PC-3 (cell line): ENCODE data around the gene LIPT2.

Experiments
- CTCF ChIP-seq: fragments of 300-600 bp; sonication (generic); conservative IDR thresholded peaks from 2 replicates; pipeline ENCODE4 v1.5.1; 2017; ENCODE audit warnings: antibody characterized with exemption, low read depth, mild to moderate bottlenecking, low read length
- EZH2 ChIP-seq: fragments of 300-600 bp; sonication (generic); IDR thresholded peaks from one replicate; pipeline ENCODE4 v1.6.1; 2017; ENCODE audit warnings: antibody characterized with exemption, mild to moderate bottlenecking, low read length; ENCODE audit not compliant: unreplicated experiment

DNA sequence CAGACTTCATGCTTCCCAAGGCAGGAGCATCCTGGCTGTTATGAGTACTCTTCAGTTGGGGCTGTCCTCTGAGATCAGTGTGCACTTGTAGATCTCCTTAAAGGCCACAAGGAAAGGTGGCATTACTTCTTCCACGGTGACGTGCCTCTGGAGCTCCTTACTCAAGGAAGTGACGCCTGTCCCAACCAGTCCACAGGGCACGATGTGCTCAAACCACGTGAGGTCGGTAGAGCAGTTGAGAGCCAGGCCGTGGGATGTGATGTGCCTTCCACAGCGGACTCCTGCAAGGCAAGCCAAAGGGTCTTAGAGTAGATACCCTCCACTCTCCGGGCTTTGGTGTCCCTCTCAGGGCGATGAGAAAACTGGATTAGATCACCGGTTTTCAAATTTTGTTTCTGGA is 1.4 kb downstream of the LIPT2 start:
- TF ChIP-seq CTCF (no peak), EZH2 (no peak)
